HepG2 (cell line): ENCODE results near the gene MAP2K6. TPM values are rescaled to one million over a fixed set of nuclear protein-coding genes. Genes with fewer than 3 reads are reported as not detected.
A peak's percentile ranks its signal among the peaks of the same experiment; 100 is the strongest.

ENCODE experiments used
- ARID3A ChIP-seq: IDR thresholded peaks from 2 replicates; pipeline ENCODE4 v1.6.1; 2012; ENCODE audit warnings: low read depth, low read length, improper control_type of control experiment
- GPN1 ChIP-seq: sonication (generic); formaldehyde crosslinking; IDR thresholded peaks from 2 replicates; pipeline ENCODE4 v1.5.1; 2020; ENCODE audit warnings: missing genetic modification reagents, borderline replicate concordance
- IRX3 ChIP-seq: sonication (generic); formaldehyde crosslinking; IDR thresholded peaks from 2 replicates; pipeline ENCODE4 v1.8.1; 2023; ENCODE audit warnings: mild to moderate bottlenecking, low read depth, missing genetic modification reagents, borderline replicate concordance
- KAT7 ChIP-seq: IDR thresholded peaks from 2 replicates; pipeline ENCODE4 v1.6.1; 2018; ENCODE audit warnings: borderline replicate concordance, missing compliant biosample characterization
- MXD1 ChIP-seq: sonication (generic); formaldehyde crosslinking; IDR thresholded peaks from 2 replicates; pipeline ENCODE4 v1.4.0; 2020; ENCODE audit warnings: mild to moderate bottlenecking, missing genetic modification reagents
- MXD4 ChIP-seq: IDR thresholded peaks from 2 replicates; pipeline ENCODE4 v1.6.1; 2016; ENCODE audit warnings: mild to moderate bottlenecking, missing biosample characterization, missing genetic modification reagents
- MXI1 ChIP-seq: IDR thresholded peaks from 3 replicates; pipeline ENCODE4 v1.6.1; 2012; ENCODE audit warnings: low read depth, low read length, inconsistent platforms, borderline replicate concordance
- NFATC3 ChIP-seq: sonication (generic); formaldehyde crosslinking; IDR thresholded peaks from 2 replicates; pipeline ENCODE4 v1.5.1; 2020; ENCODE audit warnings: mild to moderate bottlenecking, missing genetic modification reagents
- NR2F6 ChIP-seq, 2 experiments: IDR thresholded peaks; 2 replicates each; pipeline ENCODE4 v1.6.1; 2016; ENCODE audit warnings: antibody characterized with exemption in 1 of 2, mild to moderate bottlenecking in 1 of 2
- POGZ ChIP-seq: sonication (generic); formaldehyde crosslinking; IDR thresholded peaks from 2 replicates; pipeline ENCODE4 v1.4.0; 2020; ENCODE audit warnings: mild to moderate bottlenecking, missing genetic modification reagents
- PRMT3 ChIP-seq: sonication (generic); formaldehyde crosslinking; IDR thresholded peaks from 2 replicates; pipeline ENCODE4 v1.8.1; 2022; ENCODE audit warnings: low read depth, mild to moderate bottlenecking, moderate library complexity, missing genetic modification reagents, borderline replicate concordance
- SP4 ChIP-seq: sonication (generic); formaldehyde crosslinking; IDR thresholded peaks from 2 replicates; pipeline ENCODE4 v1.8.1; 2023; ENCODE audit warnings: mild to moderate bottlenecking, missing genetic modification reagents
- SRF ChIP-seq: IDR thresholded peaks from 2 replicates; pipeline ENCODE4 v1.6.1; 2011; ENCODE audit warnings: mild to moderate bottlenecking, low read depth, low read length, moderate library complexity
- ZNF121 ChIP-seq: sonication (generic); formaldehyde crosslinking; IDR thresholded peaks from 2 replicates; pipeline ENCODE4 v1.5.0; 2020; ENCODE audit warnings: mild to moderate bottlenecking, missing genetic modification reagents
- ZNF367 ChIP-seq: sonication (generic); formaldehyde crosslinking; IDR thresholded peaks from 2 replicates; pipeline ENCODE4 v1.4.0; 2020; ENCODE audit warnings: missing genetic modification reagents, borderline replicate concordance
- ZNF431 ChIP-seq: sonication (generic); formaldehyde crosslinking; IDR thresholded peaks from 2 replicates; pipeline ENCODE4 v1.9.0; 2022; ENCODE audit warnings: missing genetic modification reagents, low read depth, mild to moderate bottlenecking, borderline replicate concordance
- ZNF496 ChIP-seq: sonication (generic); formaldehyde crosslinking; IDR thresholded peaks from 2 replicates; pipeline ENCODE4 v1.8.1; 2023; ENCODE audit warnings: mild to moderate bottlenecking, moderate library complexity, missing genetic modification reagents; ENCODE audit not compliant: insufficient replicate concordance
- ZNF572 ChIP-seq: sonication (generic); formaldehyde crosslinking; IDR thresholded peaks from 2 replicates; pipeline ENCODE4 v1.5.1; 2020; ENCODE audit warnings: mild to moderate bottlenecking, missing genetic modification reagents
- ZNF660 ChIP-seq: sonication (generic); formaldehyde crosslinking; IDR thresholded peaks from 2 replicates; pipeline ENCODE4 v1.5.1; 2020; ENCODE audit warnings: mild to moderate bottlenecking, low read depth, missing genetic modification reagents, borderline replicate concordance
- ZNF670 ChIP-seq: sonication (generic); formaldehyde crosslinking; IDR thresholded peaks from 2 replicates; pipeline ENCODE4 v1.8.0; 2022; ENCODE audit warnings: mild to moderate bottlenecking, missing genetic modification reagents, borderline replicate concordance
- ZNF674 ChIP-seq: sonication (generic); formaldehyde crosslinking; IDR thresholded peaks from 2 replicates; pipeline ENCODE4 v1.5.0; 2020; ENCODE audit warnings: low read depth, mild to moderate bottlenecking, missing genetic modification reagents
- ZNF713 ChIP-seq: sonication (generic); formaldehyde crosslinking; IDR thresholded peaks from 2 replicates; pipeline ENCODE4 v1.4.0; 2020; ENCODE audit warnings: mild to moderate bottlenecking, missing genetic modification reagents
- ZNF770 ChIP-seq: sonication (generic); formaldehyde crosslinking; IDR thresholded peaks from 2 replicates; pipeline ENCODE4 v1.5.0; 2020; ENCODE audit warnings: mild to moderate bottlenecking, missing genetic modification reagents
- polyA plus RNA-seq, 8 experiments: library from polyadenylated mRNA; depleted of rRNA in 3 of 8; stranded (reverse) in 7 of 8; unstranded in 1 of 8; fragments of >200 nt; fragmentation: Illumina TruSeq in 4 of 8; extraction: Trizol in 4 of 8; gene quantifications; 2 replicates each; pipeline versions ENCODE4 v1.2.1 to v1.2.3, GENCODE V29; 2011 to 2016; ENCODE audit warnings: low read depth in 4 of 8, missing spikeins in 1 of 8, mixed read lengths in 1 of 8; ENCODE audit not compliant: insufficient read depth in 1 of 8
- total RNA-seq, 5 experiments: library from RNA; depleted of rRNA; stranded (reverse); fragments of >200 nt; fragmentation: Illumina TruSeq; extraction: Trizol; gene quantifications; 2 replicates each; pipeline ENCODE4 v1.2.3, GENCODE V29; 2016; ENCODE audit warnings: low read depth in 1 of 5

The MAP2K6 gene
- total and polyA plus RNA-seq, 2 of the 13 experiments (the other 11 are each of a cell fraction or from before 2014, with no cell fraction given), result 5.1 to 33.6 TPM

GRCh38 chr17:69390795-69391501, 23.5 kb upstream of the MAP2K6 start (continued):
- TF ChIP-seq GPN1 (CRISPR knock-in tag) (no peak), ZNF660 (CRISPR knock-in tag) (no peak), ZNF121 (CRISPR knock-in tag) (no peak), PRMT3 (CRISPR knock-in tag) (no peak), ZNF572 (CRISPR knock-in tag) (no peak), NFATC3 (no peak), MXD4 (CRISPR knock-in tag) (0 out of 2 replicates have a peak, but pooled peaks have one; percentile 34), ZNF496 (CRISPR knock-in tag) (no peak), KAT7 (CRISPR knock-in tag) (no peak), MXD1 (CRISPR knock-in tag) (no peak), ARID3A (no peak), POGZ (0 out of 2 replicates have a peak, but pooled peaks have one; percentile 22), ZNF674 (CRISPR knock-in tag) (no peak), ZNF670 (CRISPR knock-in tag) (no peak), ZNF431 (CRISPR knock-in tag) (0 out of 2 replicates have a peak, but pooled peaks have one; percentile 42), NR2F6 (IDR thresholded peaks at IDR 0.05) (no peak), NR2F6 (CRISPR knock-in tag; IDR thresholded peaks at IDR 0.05) (peak; percentile 17; the same call in 1 of the 2 replicates), IRX3 (CRISPR knock-in tag) (no peak), MXI1 (no peak), ZNF713 (CRISPR knock-in tag) (no peak), SRF (no peak), SP4 (CRISPR knock-in tag) (no peak), ZNF367 (CRISPR knock-in tag) (no peak), ZNF770 (no peak)
